ENCODE measurements around the gene PRAC2.
"Not testable (repeated sequence)": the region's sequence is repeated elsewhere in the genome, so short reads cannot be mapped to it uniquely, and the experiment has no call there.

Gene PRAC2

DNA sequence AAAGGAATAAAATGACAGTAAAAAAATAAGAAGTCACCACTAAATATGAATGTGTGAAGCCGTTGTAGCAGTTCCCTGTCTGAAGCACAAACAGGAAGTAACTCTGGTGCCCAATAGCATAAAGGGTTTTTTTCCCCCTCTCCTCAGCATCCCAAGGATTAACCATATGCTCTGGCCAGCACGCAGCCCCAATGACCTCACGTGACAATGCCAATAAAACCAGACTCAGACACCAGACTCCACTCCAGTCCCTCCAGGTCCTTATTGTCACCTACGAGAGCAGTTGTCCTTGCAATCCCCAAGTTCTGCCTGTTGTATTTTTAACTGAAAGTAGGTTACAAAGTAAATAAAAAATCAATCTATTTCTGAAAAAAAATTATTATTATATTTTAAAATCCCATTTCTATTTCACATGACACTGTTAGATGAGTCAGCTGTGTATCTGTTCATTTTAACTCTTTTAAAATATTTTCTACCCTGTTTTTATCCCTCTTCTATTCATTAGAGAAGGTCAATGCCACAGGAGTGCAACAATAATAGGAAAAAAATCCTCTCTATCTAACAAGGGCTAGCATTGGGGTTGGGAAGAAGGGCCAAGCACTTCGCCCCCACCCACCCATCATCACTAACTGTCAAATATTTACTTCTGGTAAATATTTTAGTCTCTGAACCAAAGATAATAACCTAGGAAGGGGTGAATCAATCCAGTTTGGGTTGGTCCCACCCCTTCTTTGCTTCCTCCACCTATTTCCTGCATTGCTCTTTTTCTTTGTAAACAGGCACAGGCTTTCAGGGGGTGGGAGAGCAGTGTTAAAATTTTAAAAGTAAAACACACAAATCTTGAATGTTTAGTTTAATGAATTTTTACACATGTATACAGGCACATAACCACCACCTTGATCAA lies 7.2 kb upstream of the PRAC2 start:
- no peak overlapping the region for H2AK5ac ChIP-seq (ENCODE audit: low read depth, low read length)
- H3K4me2 ChIP-seq (ENCODE audit: insufficient read depth, low read length, poor library complexity, severe bottlenecking), result no peak overlapping the region
- H3K27me3 ChIP-seq (ENCODE audit: control insufficient read depth in 3 of 3, insufficient read depth in 3 of 3, low read depth in 1 of 3, low read length in 3 of 3), result peaks cover 26 to 72% (median 53%) of the 10 kb centered on the region in 3 experiments
- no peak for DNase-seq (ENCODE audit: low spot score)
- peaks cover 0 to 2% of the 10 kb centered on the region in 2 donors for H3K9me3 ChIP-seq (replicated peaks in 1 of 2; ENCODE audit: control insufficient read depth in 2 of 2, insufficient read depth in 1 of 2, low read depth in 1 of 2, low read length in 2 of 2)
- no peak overlapping the region for H2BK12ac ChIP-seq (ENCODE audit: low read length)
- H2BK120ac ChIP-seq (ENCODE audit: low read depth, low read length), result no peak overlapping the region
- no peaks in the 10 kb centered on the region for H3K4me1 ChIP-seq (ENCODE audit: control insufficient read depth in 2 of 2, insufficient read depth in 1 of 2, low read depth in 1 of 2, low read length in 2 of 2)
- H3K9ac ChIP-seq (ENCODE audit: low read depth, low read length, poor library complexity), result no peak overlapping the region
- H3K23ac ChIP-seq (ENCODE audit: low read depth, low read length, poor library complexity), result no peak overlapping the region
- H3K14ac ChIP-seq (ENCODE audit: low read length), result no peak overlapping the region
- H2BK15ac ChIP-seq (ENCODE audit: low read length), result no peak overlapping the region
- H2BK5ac ChIP-seq (ENCODE audit: low read length), result no peak overlapping the region
- no peak overlapping the region for H3K4me3 ChIP-seq (ENCODE audit: low read length in 2 of 2)
- no CpG with 5 or more reads among the region's 5 CpGs for WGBS, 2 donors (ENCODE audit: extremely low coverage in 2 of 2, insufficient read length in 2 of 2, insufficient replicate concordance in 1 of 2)
- H3K18ac ChIP-seq (ENCODE audit: low read length), result no peak overlapping the region
- no peak overlapping the region for H2AFZ ChIP-seq (ENCODE audit: low read length)
- no peak overlapping the region for H3K27ac ChIP-seq (replicated peaks; ENCODE audit: low read length)
- no peaks in the 10 kb centered on the region for H3K36me3 ChIP-seq (replicated peaks in 1 of 2; ENCODE audit: control insufficient read depth in 2 of 2, insufficient read depth in 2 of 2, low read length in 2 of 2)
- H3K79me1 ChIP-seq (ENCODE audit: low read depth, low read length), result no peaks in the 10 kb centered on the region
- H4K8ac ChIP-seq (ENCODE audit: low read depth, low read length), result no peak overlapping the region
- no peak overlapping the region for H3K4ac ChIP-seq (ENCODE audit: low read length)
- H4K91ac ChIP-seq (ENCODE audit: low read depth, low read length, poor library complexity), result no peak overlapping the region

DNA sequence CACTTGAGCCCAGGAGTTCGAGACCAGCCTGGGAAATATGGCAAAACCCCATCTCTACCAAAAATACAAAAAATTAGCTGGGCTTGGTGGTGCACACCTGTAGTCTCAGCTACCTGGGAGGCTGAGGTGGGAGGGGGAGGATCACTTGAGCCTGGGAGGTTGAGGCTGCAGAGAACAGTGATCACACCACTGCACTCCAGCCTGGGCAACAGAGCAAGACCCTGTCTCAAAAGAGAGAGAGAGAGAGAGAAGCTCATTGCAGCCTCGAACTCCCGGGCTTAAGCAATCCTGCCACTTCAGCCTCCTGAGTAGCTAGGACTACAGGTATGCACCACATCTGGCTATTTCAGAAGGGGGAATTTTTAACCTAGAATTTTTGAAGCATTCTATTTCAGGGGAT lies 6.4 kb upstream of the PRAC2 start:
- H2BK120ac ChIP-seq (ENCODE audit: low read depth, low read length); H4K8ac ChIP-seq (ENCODE audit: low read depth, low read length); H3K36me3 ChIP-seq (replicated peaks in 1 of 2; ENCODE audit: control insufficient read depth in 2 of 2, insufficient read depth in 2 of 2, low read length in 2 of 2); H2BK15ac ChIP-seq (ENCODE audit: low read length); DNase-seq (ENCODE audit: low spot score); H3K9me3 ChIP-seq (replicated peaks in 1 of 2; ENCODE audit: control insufficient read depth in 2 of 2, insufficient read depth in 1 of 2, low read depth in 1 of 2, low read length in 2 of 2); H3K14ac ChIP-seq (ENCODE audit: low read length); H3K4ac ChIP-seq (ENCODE audit: low read length); H4K91ac ChIP-seq (ENCODE audit: low read depth, low read length, poor library complexity); H3K27ac ChIP-seq (replicated peaks; ENCODE audit: low read length); H2BK5ac ChIP-seq (ENCODE audit: low read length); H3K79me1 ChIP-seq (ENCODE audit: low read depth, low read length); H3K4me1 ChIP-seq (ENCODE audit: control insufficient read depth in 2 of 2, insufficient read depth in 1 of 2, low read depth in 1 of 2, low read length in 2 of 2); H2BK12ac ChIP-seq (ENCODE audit: low read length); H3K9ac ChIP-seq (ENCODE audit: low read depth, low read length, poor library complexity); H3K4me2 ChIP-seq (ENCODE audit: insufficient read depth, low read length, poor library complexity, severe bottlenecking); H3K23ac ChIP-seq (ENCODE audit: low read depth, low read length, poor library complexity); H2AFZ ChIP-seq (ENCODE audit: low read length); H3K4me3 ChIP-seq (ENCODE audit: low read length in 2 of 2); H2AK5ac ChIP-seq (ENCODE audit: low read depth, low read length); H3K18ac ChIP-seq (ENCODE audit: low read length): not testable (repeated sequence)
- WGBS, 2 donors (ENCODE audit: extremely low coverage in 2 of 2, insufficient read length in 2 of 2, insufficient replicate concordance in 1 of 2), result no CpG with 5 or more reads among the region's 3 CpGs
- H3K27me3 ChIP-seq (ENCODE audit: control insufficient read depth in 3 of 3, insufficient read depth in 3 of 3, low read depth in 1 of 3, low read length in 3 of 3), result peaks cover 30 to 80% (median 58%) of the 10 kb centered on the region in 3 experiments

DNA sequence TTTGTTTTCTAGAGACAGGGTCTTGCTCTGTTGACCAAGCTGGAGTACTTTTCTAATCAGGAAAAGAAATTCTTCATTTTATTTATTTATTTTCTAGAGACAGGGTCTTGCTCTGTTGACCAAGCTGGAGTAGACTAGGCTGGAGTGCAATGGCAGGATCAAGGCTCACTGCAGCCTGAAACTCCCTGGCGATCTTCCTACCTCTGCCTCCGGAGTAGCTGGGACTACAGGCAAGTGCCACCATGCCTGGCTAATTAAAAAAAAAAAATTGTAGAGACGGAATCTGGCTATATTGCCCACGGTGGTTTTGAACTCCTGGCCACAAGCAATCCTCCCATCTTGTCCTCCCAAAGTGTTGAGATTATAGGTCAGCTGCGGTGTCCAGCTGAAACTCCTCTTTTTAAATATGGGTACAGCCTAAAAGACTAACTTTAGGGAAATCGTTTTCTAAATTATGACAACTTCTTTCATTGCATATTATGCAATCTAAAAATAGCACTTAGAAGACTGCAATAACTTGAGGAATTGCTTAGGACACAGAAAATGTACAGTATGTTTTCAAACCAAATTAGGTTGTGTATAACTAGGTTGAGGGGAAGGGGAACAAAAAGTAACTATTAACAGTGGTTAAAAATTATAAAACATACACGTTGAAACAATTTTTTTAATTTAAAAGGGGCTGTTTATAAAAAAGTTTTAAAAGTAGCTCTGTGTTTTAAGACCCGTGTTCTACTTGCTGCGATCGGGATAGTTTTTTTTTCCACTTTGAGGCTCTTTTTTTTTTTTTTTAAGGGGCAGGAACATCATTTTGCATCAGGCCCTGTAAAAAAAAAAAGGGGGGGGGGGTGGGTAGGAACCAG lies 5.4 kb upstream of the PRAC2 start:
- no peak overlapping the region for H2AFZ ChIP-seq (ENCODE audit: low read length)
- H3K36me3 ChIP-seq (replicated peaks in 1 of 2; ENCODE audit: control insufficient read depth in 2 of 2, insufficient read depth in 2 of 2, low read length in 2 of 2), result no peaks in the 10 kb centered on the region
- H3K4me2 ChIP-seq (ENCODE audit: insufficient read depth, low read length, poor library complexity, severe bottlenecking), result no peak overlapping the region
- no peaks in the 10 kb centered on the region for H3K4me1 ChIP-seq (ENCODE audit: control insufficient read depth in 2 of 2, insufficient read depth in 1 of 2, low read depth in 1 of 2, low read length in 2 of 2)
- no peak overlapping the region for H2BK5ac ChIP-seq (ENCODE audit: low read length)
- peaks cover 0 to 8% of the 10 kb centered on the region in 2 donors for H3K9me3 ChIP-seq (replicated peaks in 1 of 2; ENCODE audit: control insufficient read depth in 2 of 2, insufficient read depth in 1 of 2, low read depth in 1 of 2, low read length in 2 of 2)
- H2BK120ac ChIP-seq (ENCODE audit: low read depth, low read length), result no peak overlapping the region
- no peak overlapping the region for H2BK15ac ChIP-seq (ENCODE audit: low read length)
- no CpG with 5 or more reads among the region's 10 CpGs for WGBS, 2 donors (ENCODE audit: extremely low coverage in 2 of 2, insufficient read length in 2 of 2, insufficient replicate concordance in 1 of 2)
- H2AK5ac ChIP-seq (ENCODE audit: low read depth, low read length), result no peak overlapping the region
- no peak overlapping the region for H3K9ac ChIP-seq (ENCODE audit: low read depth, low read length, poor library complexity)
- no peak overlapping the region for H3K27ac ChIP-seq (replicated peaks; ENCODE audit: low read length)
- H4K91ac ChIP-seq (ENCODE audit: low read depth, low read length, poor library complexity), result no peak overlapping the region
- H3K23ac ChIP-seq (ENCODE audit: low read depth, low read length, poor library complexity), result no peak overlapping the region
- DNase-seq (ENCODE audit: low spot score), result no peak
- no peaks in the 10 kb centered on the region for H3K79me1 ChIP-seq (ENCODE audit: low read depth, low read length)
- H3K27me3 ChIP-seq (ENCODE audit: control insufficient read depth in 3 of 3, insufficient read depth in 3 of 3, low read depth in 1 of 3, low read length in 3 of 3), result peaks cover 38 to 86% (median 67%) of the 10 kb centered on the region in 3 experiments
- no peak overlapping the region for H2BK12ac ChIP-seq (ENCODE audit: low read length)
- H3K14ac ChIP-seq (ENCODE audit: low read length), result no peak overlapping the region
- H3K4me3 ChIP-seq (ENCODE audit: low read length in 2 of 2), result no peak overlapping the region
- no peak overlapping the region for H4K8ac ChIP-seq (ENCODE audit: low read depth, low read length)
- H3K18ac ChIP-seq (ENCODE audit: low read length), result no peak overlapping the region
- no peak overlapping the region for H3K4ac ChIP-seq (ENCODE audit: low read length)
